Loucy (cell line): ENCODE data around the gene NRXN3.

Source experiments
- H2AFZ ChIP-seq: fragments of 200-600 bp; sonication (generic); 2 replicates; pipeline ENCODE4 v1.6.0; 2016; ENCODE audit warnings: antibody characterized with exemption, mild to moderate bottlenecking, low read length, moderate library complexity
- H3F3A ChIP-seq: fragments of 200-600 bp; 2 replicates; pipeline ENCODE4 v1.6.0; 2016; ENCODE audit warnings: antibody characterized with exemption, low read depth, mild to moderate bottlenecking
- H3K27me3 ChIP-seq: fragments of 200-600 bp; sonication (generic); 2 replicates; pipeline ENCODE4 v1.6.1; 2014; ENCODE audit warnings: low read length, mild to moderate bottlenecking; ENCODE audit not compliant: insufficient read depth, poor library complexity, severe bottlenecking
- H3K36me3 ChIP-seq: fragments of 200-600 bp; sonication (generic); 2 replicates; pipeline ENCODE4 v1.6.1; 2016; ENCODE audit warnings: low read length; ENCODE audit not compliant: insufficient read depth
- H3K4me1 ChIP-seq: fragments of 200-600 bp; sonication (generic); 2 replicates; pipeline ENCODE4 v1.5.1; 2014; ENCODE audit warnings: low read length, mild to moderate bottlenecking; ENCODE audit not compliant: insufficient read depth, poor library complexity, severe bottlenecking
- H3K4me2 ChIP-seq: fragments of 200-600 bp; sonication (generic); 2 replicates; pipeline ENCODE4 v1.6.0; 2014; ENCODE audit warnings: antibody characterized with exemption, low read length, low read depth, mild to moderate bottlenecking; ENCODE audit not compliant: poor library complexity, severe bottlenecking
- H3K4me3 ChIP-seq: fragments of 200-600 bp; sonication (generic); 2 replicates; pipeline ENCODE4 v1.5.1; 2014; ENCODE audit warnings: low read length, mild to moderate bottlenecking, mixed read lengths; ENCODE audit not compliant: poor library complexity, severe bottlenecking
- H3K79me2 ChIP-seq: fragments of 200-600 bp; sonication (generic); 2 replicates; pipeline ENCODE4 v1.6.1; 2014; ENCODE audit warnings: low read length; ENCODE audit not compliant: insufficient read depth
- H3K9ac ChIP-seq: fragments of 200-600 bp; sonication (generic); 2 replicates; pipeline ENCODE4 v1.6.0; 2014; ENCODE audit warnings: mild to moderate bottlenecking, low read depth, low read length, moderate library complexity; ENCODE audit not compliant: poor library complexity, severe bottlenecking
- H3K9me2 ChIP-seq: fragments of 200-600 bp; sonication (generic); replicated peaks from 2 replicates; pipeline ENCODE4 v1.6.1; 2016; ENCODE audit warnings: low read depth, low read length, mixed read lengths
- H3K9me3 ChIP-seq: fragments of 200-600 bp; sonication (generic); 2 replicates; pipeline ENCODE4 v1.6.1; 2014; ENCODE audit warnings: mild to moderate bottlenecking, antibody characterized with exemption, low read length, low read depth; ENCODE audit not compliant: insufficient read depth
- H4K20me1 ChIP-seq: fragments of 200-600 bp; sonication (generic); 2 replicates; pipeline ENCODE4 v1.6.0; 2014; ENCODE audit warnings: antibody characterized with exemption, low read length, mild to moderate bottlenecking; ENCODE audit not compliant: insufficient read depth, poor library complexity, severe bottlenecking
- CTCF ChIP-seq: fragments of 200-600 bp; sonication (generic); conservative IDR thresholded peaks from 2 replicates; pipeline ENCODE4 v1.5.1; 2014; ENCODE audit warnings: mild to moderate bottlenecking, antibody characterized with exemption, low read length
- EZH2phosphoT487 ChIP-seq: fragments of 200-600 bp; IDR thresholded peaks from 2 replicates; pipeline ENCODE4 v1.6.1; 2018; ENCODE audit warnings: antibody characterized with exemption, mild to moderate bottlenecking, moderate library complexity, borderline replicate concordance

NRXN3 gene

GRCh38 chr14:78342879-78343278 is 172.7 kb downstream of the NRXN3 start:
- no peak for TF ChIP-seq CTCF
- TF ChIP-seq EZH2phosphoT487 = no peak
- H3K9ac ChIP-seq = no peak overlapping the region
- no peaks in the 10 kb centered on the region for H3K36me3 ChIP-seq
- no peaks in the 10 kb centered on the region for H3F3A ChIP-seq
- H3K79me2 ChIP-seq = no peaks in the 10 kb centered on the region
- no peak overlapping the region for H3K4me2 ChIP-seq
- no peaks in the 10 kb centered on the region for H3K9me3 ChIP-seq
- H3K27me3 ChIP-seq = no peaks in the 10 kb centered on the region
- H3K9me2 ChIP-seq = no peaks in the 10 kb centered on the region
- H4K20me1 ChIP-seq = no peaks in the 10 kb centered on the region
- no peak overlapping the region for H3K4me3 ChIP-seq
- H2AFZ ChIP-seq = no peak overlapping the region
- no peaks in the 10 kb centered on the region for H3K4me1 ChIP-seq

GRCh38 chr14:78344290-78344689 is 174.1 kb downstream of the NRXN3 start:
- H3K4me1 ChIP-seq = no peaks in the 10 kb centered on the region
- H3K36me3 ChIP-seq = no peaks in the 10 kb centered on the region
- no peaks in the 10 kb centered on the region for H3F3A ChIP-seq
- no peaks in the 10 kb centered on the region for H3K9me3 ChIP-seq
- H3K4me3 ChIP-seq = no peak overlapping the region
- H3K27me3 ChIP-seq = no peaks in the 10 kb centered on the region
- no peak overlapping the region for H2AFZ ChIP-seq
- H3K9ac ChIP-seq = no peak overlapping the region
- H3K79me2 ChIP-seq = no peaks in the 10 kb centered on the region
- H3K4me2 ChIP-seq = no peak overlapping the region
- no peak for TF ChIP-seq CTCF
- no peak for TF ChIP-seq EZH2phosphoT487
- no peaks in the 10 kb centered on the region for H4K20me1 ChIP-seq
- H3K9me2 ChIP-seq = no peaks in the 10 kb centered on the region

- Histone ChIP-seq H4K20me1 (no peaks in the 10 kb centered on the region), H3F3A (no peaks in the 10 kb centered on the region), H3K27me3 (no peaks in the 10 kb centered on the region), H3K79me2 (no peaks in the 10 kb centered on the region), H3K4me3 (no peak overlapping the region), H3K36me3 (no peaks in the 10 kb centered on the region), H3K9me3 (no peaks in the 10 kb centered on the region), H3K9me2 (no peaks in the 10 kb centered on the region), H3K9ac (no peak overlapping the region), H3K4me2 (no peak overlapping the region), H3K4me1 (no peaks in the 10 kb centered on the region), H2AFZ (no peak overlapping the region)
- TF ChIP-seq CTCF (no peak), EZH2phosphoT487 (no peak)
Observed at GRCh38 chr14:78345131-78345744, 175.1 kb downstream of the NRXN3 start.
